GM21717 (cell line): ENCODE data around the gene ADRM1.

Experiments used
- ATAC-seq: cut with Tn5 transposase; IDR thresholded peaks from one replicate; pipeline ENCODE4 v1.9.1; 2021; ENCODE audit warnings: mild to moderate bottlenecking, moderate library complexity; ENCODE audit not compliant: unreplicated experiment

ADRM1 gene

GRCh38 chr20:62321975-62322374 is 19.2 kb downstream of the ADRM1 start:
- no peak for ATAC-seq

- no peak for ATAC-seq
Measured at GRCh38 chr20:62322492-62323041, 19.8 kb downstream of the ADRM1 start.

GRCh38 chr20:62323146-62323979 is 20.6 kb downstream of the ADRM1 start:
- ATAC-seq: no peak

GRCh38 chr20:62323980-62324906 is 21.4 kb downstream of the ADRM1 start:
- ATAC-seq: no peak

GRCh38 chr20:62325172-62325905 is 22.5 kb downstream of the ADRM1 start:
- no peak for ATAC-seq

GRCh38 chr20:62326559-62326958 is 23.8 kb downstream of the ADRM1 start:
- ATAC-seq: no peak

- no peak for ATAC-seq
Measured at GRCh38 chr20:62326959-62327725, 24.3 kb downstream of the ADRM1 start.

GRCh38 chr20:62327726-62328495 is 25.1 kb downstream of the ADRM1 start:
- ATAC-seq: no peak

GRCh38 chr20:62328684-62329388 is 26.0 kb downstream of the ADRM1 start:
- no peak for ATAC-seq

- no peak for ATAC-seq
Measured at GRCh38 chr20:62329389-62330377, 26.9 kb downstream of the ADRM1 start.

- no peak for ATAC-seq
Measured at GRCh38 chr20:62330576-62331317, 27.9 kb downstream of the ADRM1 start.

- no peak for ATAC-seq
Measured at GRCh38 chr20:62331347-62331746, 28.6 kb downstream of the ADRM1 start.

GRCh38 chr20:62332421-62332820 is 29.6 kb downstream of the ADRM1 start:
- no peak for ATAC-seq

- ATAC-seq: no peak
Measured at GRCh38 chr20:62332989-62333819, 30.4 kb downstream of the ADRM1 start.

GRCh38 chr20:62333820-62334595 is 31.2 kb downstream of the ADRM1 start:
- ATAC-seq: no peak
